Panc1 (cell line): ENCODE results near the gene MMP21.

Source experiments
- POLR2AphosphoS5 ChIP-seq: IDR thresholded peaks from 2 replicates; pipeline ENCODE4 v1.6.1; 2012; ENCODE audit warnings: mild to moderate bottlenecking, low read depth, low read length, moderate library complexity
- SIN3A ChIP-seq: IDR thresholded peaks from 2 replicates; pipeline ENCODE4 v1.6.1; 2012; ENCODE audit warnings: low read depth, mild to moderate bottlenecking, low read length, moderate library complexity, borderline replicate concordance; ENCODE audit not compliant: insufficient read depth

DNA sequence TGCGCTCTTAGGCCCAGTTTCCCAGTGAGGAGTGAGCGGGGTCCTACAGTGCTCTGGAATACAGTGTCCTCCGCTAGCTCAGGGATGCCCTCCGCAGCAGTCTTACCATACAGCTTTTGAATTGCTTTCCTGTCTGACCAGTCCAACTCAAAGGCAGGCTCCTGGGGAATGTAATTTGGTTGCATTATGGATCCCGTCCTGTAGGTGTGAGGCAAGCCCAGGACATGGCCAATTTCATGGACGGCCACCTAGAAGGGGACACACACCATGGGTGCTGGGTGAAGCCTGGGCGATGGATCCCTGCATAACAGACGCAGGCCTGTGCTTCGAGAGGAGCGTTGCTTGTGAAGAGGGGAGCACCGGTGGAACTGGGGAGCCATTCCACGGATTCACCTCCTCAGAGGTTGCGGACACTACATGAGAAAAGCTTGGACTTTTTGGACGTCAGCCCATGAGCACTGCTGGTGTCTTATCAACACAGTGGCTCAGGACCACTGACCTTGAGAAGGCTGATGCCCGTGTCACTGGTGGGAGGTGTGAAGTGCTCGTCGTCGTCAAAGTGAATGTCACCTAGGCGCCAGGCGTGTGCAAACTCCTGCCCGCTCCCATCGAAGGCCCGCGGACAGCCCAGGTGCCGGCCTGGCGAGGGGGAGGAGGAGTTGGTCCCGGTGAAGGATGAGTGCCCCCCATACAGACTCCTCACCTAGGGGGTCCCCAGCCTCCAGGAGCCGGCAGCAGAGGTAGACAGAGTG lies 3.3 kb downstream of the MMP21 start:
- no peak for TF ChIP-seq POLR2AphosphoS5
- no peak for TF ChIP-seq SIN3A
